ENCODE measurements around the gene MDGA2. TPM values are rescaled to one million over a fixed set of nuclear protein-coding genes. Genes with fewer than 3 reads are reported as not detected.

MDGA2 gene
- total RNA-seq, 1 donor from 2014 or later: not detected

DNA sequence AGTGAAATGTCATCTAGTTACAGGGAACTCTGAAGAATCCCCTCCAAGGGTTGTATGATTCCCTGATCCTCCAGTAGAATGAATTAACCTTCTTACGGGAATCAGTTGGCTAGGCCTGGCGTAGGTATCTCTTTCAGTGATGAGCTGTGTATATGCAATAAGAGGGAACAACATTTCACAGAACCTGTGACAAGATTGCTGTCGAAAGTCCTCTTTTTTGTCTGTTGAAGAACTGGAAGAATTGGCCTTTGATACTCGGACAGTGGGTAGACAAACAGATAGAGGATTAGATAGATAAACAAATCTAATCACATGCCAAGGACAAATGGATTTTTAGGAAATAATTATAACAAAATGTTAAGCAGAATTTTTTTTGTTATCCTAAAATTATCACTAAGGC lies 184.6 kb downstream of the MDGA2 start:
- DNase-seq (ENCODE audit: low read depth, low spot score): no peak

DNA sequence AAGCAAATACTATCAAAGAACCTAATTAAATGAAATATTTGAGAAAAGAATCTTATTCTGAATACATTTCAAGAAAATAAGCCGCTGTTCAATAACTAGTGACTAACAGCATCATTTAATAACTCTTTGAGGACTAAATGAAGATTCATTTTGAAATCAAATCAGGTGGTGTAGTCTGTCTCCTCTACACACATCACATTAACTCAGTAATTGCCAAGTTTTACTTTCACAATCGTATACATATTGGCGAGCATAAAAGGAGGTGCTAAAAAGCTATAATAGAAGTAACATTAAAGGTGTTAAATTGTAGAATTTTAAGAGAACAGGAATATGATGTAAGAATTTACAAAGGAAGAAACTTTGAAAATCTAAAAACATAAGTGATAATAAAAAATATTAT lies 185.1 kb downstream of the MDGA2 start:
- no peak for DNase-seq (ENCODE audit: low read depth, low spot score)

DNA sequence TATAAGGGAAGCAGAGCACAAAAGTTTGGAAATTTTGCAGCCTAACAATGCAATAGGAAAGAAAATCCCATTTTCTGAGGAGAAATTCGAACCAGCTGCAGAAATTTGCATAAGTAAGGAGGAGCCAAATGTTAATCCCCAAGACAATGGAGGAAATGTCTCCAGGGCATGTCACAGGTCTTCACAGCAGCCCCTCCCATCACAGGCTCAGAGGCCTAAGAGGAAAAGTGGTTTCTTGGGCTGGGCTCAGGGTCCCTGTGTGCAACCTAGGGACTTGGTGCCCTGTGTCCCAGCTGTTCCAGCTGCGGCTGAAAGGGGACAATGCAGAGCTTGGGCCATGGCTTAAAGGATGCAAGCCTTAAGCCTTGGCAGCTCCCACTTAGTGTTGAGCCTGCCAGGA lies 190.0 kb downstream of the MDGA2 start:
- DNase-seq (ENCODE audit: low read depth, low spot score): no peak

DNA sequence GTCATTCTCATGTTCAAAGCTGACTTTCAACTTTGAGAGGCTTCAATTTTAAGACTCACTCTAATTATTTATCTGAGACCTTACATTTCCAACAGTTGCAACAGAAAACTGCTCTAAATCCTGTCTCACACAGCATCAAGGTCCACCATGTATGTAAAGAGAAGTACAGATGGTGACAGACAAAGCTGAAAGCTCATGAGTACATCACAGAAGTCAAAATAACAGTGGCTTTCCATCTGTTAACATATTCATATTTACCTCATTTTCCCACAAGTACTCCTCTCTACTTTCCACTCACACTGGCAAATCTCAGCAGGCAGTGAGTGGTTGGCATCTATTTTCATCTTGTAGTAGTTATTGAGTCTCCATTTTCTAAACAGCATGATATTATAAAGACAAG lies 192.0 kb downstream of the MDGA2 start:
- DNase-seq (ENCODE audit: low read depth, low spot score): no peak

DNA sequence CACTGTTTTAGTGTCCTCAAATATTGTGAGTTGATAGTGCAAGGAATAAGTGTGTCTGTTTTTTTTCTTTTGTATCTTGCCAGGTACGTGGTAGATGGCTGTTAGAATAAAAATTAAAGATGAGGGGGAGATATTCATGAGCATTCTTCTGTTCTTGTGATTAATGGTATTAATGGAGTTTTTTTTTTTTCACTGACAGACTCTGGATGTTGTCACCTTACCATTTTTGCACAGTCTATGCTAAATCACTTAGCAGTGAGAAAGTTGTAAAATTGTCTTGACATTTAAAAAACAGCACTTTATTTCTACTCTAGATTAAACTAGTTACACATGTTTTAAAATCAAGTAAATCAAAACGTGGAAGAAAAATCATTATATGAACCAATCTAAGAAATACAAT lies 204.3 kb downstream of the MDGA2 start:
- no peak for DNase-seq (ENCODE audit: low read depth, low spot score)

DNA sequence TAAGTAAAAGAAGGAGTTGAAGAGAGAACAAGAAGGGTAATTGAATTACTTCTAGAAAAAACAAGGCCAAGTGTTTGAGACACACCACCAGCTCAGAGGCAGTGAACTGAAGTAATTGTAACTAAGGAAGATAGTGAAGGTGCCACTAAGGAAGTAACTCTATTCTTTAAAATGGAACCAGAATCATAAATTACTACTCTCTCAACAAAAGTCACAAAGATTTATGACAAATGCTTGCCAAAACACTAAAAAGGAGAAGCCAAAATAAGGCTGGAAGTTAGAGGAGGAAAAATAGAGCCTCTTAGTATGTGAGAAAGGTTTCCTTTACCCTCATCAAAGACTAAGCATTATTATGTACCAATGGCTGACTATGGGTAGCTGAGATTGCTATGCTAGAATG lies 208.5 kb downstream of the MDGA2 start:
- no peak for DNase-seq (ENCODE audit: low read depth, low spot score)

DNA sequence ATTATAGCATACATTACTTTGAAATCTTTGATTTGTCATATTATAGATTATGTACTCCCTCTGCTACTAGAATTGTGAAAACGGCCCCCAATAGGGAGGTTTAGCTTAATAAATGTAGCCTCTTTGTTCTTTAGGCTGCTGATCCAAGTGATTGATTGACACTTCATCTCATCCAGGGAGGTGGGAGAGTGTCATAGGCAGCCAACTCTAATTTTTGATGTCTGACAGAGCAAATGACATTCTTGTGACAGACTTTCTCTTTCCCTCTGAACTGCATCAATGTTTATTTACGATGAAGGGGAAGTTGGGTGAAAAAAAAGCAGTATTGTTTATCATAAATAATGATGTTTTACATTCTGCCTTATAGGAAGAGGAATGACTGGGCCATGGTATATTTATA lies 221.4 kb downstream of the MDGA2 start:
- DNase-seq (ENCODE audit: low read depth, low spot score): no peak

DNA sequence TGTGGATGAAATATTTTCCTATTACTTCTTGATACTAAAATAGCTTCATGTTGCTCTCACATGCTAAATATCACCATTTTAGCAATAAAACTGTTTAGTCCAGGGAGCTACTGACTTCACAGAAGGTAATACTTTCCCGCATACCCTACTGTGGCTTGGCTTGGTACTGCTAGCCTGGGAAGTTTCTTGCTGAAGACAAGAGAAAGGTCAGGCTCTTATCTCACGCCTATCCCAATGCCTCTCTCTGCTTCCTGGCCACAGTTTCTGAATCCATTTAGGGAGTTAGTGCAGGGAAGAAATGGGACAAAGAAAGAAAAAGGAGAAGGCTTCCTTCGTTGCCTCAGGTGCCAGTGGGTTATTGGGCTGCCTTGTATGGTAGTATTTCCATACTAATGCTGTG lies 228.3 kb downstream of the MDGA2 start:
- no peak for DNase-seq (ENCODE audit: low read depth, low spot score)

DNA sequence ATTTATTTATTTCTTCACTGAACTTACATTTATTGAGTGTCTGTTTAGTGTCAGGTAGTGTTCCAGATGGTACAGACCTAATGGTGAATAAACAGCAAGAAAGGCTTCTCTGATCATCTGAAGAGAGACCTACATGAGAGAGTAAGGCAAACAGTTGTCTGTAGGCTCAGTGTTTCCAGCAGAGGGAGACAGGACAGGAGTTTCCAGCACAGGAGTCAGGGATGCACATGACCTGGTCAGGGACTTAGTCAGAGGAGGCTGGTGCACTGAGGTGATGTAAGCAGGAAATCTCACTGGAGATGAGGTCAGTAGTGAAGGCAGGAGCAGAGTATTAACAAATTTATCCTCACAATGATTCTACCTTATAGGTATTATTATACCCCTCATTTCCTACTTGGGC lies 233.2 kb downstream of the MDGA2 start:
- DNase-seq (ENCODE audit: low read depth, low spot score): no peak

DNA sequence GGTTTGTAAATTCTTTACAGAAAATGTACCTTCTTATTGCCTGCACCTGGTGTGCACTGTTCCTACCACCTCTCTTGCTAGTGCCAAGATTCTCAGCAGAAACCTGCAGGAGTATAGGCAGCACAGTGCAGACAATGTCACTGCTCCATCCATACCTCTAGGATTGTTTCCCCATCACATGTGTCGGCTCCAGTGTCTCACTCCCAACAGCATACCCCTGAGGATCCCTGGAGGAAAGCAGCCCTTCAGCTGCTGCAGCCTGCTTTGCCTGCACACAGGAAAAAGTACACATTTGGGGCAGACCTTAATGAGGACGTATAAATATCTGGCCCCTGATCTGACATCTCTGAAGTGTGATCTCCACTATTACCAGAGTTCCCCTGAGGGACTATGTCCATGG lies 235.5 kb downstream of the MDGA2 start:
- no peak for DNase-seq (ENCODE audit: low read depth, low spot score)

DNA sequence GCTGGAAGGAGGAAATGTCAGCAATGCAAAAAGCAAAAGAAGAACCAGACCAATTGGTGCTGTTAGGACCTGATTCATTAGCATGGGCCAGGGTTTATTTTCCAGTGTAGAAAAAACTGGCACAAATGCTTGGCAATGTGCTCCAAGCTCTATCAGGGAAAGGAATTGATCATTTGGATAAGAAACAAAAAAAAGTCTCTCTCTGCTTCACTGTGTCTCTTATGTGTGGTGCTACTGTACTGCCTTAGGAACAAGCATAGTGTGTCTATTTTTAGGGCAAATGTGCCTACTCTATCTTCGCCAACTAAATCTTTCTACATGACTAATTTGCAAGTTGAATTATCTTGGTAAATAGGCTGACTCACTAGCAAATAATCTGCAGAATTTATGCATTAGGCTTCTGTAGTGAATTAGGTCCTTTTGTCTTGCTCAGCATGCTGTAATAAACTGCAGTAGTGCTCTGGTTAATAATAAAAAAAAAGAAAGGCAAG lies 236.7 kb downstream of the MDGA2 start:
- DNase-seq (ENCODE audit: low read depth, low spot score): no peak

DNA sequence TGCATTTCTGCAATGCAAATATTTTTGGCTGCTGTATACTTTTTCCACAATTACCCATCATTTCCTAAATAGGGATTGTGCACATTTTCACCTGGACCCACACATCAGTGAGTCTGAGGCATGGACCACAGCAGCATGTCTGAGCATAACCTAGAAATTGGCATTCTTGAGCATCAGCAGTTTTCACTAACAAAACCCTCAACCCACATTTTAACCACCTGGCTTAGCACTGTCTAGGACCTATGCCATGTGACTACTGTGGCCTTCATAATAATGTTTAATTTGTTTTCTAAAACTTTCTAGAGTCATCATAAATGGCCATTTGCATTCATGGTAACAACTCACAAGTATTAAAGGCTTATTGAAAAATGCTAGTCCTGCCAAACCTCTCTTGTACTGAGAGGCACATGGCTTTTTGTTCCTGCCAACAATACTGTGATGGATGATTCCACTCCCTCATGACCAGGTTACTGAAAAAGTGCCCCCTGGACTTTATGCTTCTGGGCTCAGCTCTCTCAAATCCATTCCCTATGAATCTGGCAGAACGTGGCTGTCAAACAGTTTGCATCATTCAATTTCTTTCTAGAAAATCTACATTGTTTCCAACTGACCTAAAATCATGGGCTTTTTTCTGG lies 240.0 kb downstream of the MDGA2 start:
- DNase-seq (ENCODE audit: low read depth, low spot score): no peak

DNA sequence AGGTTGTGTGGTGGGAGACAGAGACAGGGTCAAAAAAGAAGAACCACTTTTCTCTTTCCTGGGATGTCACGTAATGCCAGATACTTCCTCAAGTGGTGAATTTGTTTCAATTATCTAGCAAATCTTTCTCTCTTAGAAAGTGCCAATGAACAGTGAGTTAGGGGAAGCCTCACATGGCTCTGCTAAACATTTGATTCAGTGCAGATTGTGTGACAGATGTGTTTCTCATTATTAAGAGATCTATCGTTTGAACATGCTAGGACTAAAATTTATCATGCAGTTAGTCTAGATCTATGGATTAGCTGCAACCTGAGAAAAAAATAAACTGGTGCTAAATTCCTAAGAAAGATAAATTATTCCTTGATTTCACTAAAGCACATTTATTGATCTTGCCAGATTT lies 247.8 kb downstream of the MDGA2 start:
- DNase-seq (ENCODE audit: low read depth, low spot score): no peak

DNA sequence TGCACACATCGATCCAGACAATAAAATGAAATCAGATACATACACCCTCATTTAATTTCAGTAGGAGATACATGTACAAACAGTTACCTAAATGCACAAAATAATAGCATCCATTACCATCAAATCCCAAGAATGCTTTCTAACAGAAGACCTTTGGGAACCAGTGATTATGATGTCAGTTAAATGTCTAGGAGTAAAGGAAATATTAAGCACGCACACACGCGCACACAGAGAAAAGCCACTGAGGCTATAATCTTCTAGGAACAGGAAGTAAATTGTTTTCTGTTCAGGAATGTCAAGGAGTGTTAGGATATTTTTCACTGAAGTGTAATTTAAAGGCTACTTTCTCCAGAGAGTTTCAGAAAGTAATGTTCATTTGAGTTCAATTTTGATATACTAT lies 250.1 kb downstream of the MDGA2 start:
- no peak for DNase-seq (ENCODE audit: low read depth, low spot score)

DNA sequence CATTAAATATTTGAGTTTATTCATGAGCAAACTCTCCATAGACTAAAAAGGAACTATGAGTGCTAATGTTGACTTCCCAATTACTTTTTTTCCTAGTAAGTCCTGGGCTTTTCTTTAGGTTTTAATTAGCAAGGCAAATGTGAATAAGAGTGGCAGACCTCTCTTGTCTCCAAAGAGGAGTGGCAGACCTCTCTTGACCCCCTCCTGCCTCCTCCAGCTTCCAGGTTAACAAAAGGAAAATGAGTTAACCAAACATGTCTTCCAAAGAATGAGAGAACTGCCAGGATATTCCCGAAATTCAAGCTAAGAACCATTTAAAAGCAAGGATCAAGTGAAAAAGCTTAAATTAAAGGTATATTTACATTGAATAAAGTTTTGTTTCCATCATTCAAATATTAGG lies 253.2 kb downstream of the MDGA2 start:
- no peak for DNase-seq (ENCODE audit: low read depth, low spot score)

DNA sequence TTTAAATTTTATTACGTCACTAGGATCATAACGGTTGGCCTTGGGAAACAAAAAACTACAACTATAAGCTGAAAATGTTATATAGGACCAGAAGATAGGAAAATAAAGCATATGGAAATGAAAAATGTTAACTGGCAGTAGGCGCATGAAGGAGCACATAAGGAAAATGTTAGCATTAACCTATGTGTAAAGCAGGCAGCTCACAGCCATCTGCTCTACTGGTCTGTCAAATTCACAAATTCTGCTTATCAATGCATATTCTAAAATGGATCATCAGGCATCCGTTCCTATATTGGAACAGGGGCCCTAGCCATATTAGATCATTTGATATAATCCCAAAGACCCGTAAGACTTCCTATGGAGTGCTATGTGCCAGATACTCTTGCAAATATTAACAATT lies 263.9 kb downstream of the MDGA2 start:
- no peak for DNase-seq (ENCODE audit: low read depth, low spot score)

DNA sequence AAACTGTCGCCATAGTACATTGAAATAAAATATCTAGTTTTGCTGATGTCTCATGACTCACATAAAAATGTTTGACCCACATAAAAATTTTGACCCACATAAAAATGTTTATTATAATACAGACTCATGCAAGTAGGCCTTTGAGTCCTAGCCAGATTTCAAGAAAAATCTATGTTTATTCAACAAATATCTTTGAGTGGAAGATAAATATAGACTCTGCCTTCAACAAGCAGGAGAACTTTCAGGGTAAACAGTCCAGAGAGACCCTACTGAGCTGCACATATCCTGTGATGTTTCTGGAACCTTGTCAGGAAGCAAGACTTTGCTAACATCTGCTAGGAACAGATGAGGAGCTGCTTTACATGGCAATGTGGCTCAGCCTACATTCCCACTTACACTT lies 283.1 kb downstream of the MDGA2 start:
- no peak for DNase-seq (ENCODE audit: low read depth, low spot score)

DNA sequence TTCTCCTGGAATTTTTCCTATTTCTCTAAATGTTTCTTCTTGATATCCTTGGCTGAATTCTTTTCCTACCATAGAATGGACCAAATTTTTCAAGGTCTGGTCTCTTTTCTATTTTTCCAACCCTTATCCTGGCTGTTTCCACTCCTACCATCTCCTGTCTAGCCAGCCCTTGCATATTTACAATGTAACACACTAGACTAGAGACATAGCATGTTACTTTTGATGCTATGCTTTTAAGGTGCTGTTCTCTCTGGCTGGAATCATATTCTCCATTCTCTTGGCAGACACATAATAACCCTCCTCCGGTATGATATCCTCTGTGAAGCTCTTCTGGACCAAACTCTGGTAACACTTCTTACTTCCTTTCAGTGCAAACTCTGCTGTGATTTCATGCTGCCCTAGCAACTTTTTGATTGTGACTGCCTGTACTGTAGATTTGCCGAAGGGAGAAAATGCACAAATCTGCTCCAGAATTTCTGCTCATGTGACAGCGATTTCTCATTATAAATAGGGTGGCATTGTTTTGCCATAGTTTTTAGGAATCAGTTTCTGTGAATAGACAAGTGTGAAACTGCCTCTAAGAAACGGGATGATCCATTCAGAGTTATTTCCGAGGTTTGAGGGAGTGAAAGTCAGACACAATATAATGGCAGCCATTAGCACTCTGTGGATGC lies 284.4 kb downstream of the MDGA2 start:
- no peak for DNase-seq (ENCODE audit: low read depth, low spot score)

DNA sequence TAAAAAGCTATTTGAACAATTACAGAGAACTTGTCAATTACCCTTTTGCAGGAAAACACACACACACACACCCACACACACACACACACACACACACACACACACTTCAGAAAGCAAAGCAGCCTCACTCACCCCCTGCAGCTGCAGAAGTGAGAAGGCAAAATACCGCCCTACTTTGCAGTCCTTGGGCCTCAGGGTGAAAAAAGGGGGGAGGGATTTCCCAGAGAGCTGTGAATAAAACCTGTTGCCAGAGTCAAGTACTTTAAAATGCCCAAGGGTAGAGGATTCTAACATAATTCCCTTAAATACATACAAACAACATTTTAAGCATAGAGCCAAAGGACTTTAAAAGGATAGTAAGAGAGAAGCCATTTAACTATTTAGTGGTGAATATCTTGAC lies 285.9 kb downstream of the MDGA2 start:
- no peak for DNase-seq (ENCODE audit: low read depth, low spot score)

DNA sequence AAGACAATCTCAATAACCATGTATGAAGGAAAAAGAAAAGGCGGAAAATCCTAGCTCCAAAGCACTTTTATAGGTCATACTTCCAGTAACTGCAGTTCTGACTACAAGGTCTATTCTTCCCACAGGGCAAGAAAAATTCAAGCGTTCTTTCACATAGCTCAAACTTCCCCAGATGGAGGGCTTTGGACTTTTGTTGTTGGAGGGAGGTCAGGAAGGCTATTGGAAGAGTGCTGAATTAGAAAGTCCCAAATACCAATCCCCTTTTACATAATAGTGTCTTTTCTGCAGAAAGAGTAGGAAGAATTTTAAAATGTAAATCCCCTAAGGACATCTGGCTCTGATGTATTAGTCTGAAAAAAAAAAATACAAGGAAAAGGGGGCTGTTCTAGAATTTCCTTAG lies 309.4 kb downstream of the MDGA2 start:
- DNase-seq (ENCODE audit: low read depth, low spot score): no peak

DNA sequence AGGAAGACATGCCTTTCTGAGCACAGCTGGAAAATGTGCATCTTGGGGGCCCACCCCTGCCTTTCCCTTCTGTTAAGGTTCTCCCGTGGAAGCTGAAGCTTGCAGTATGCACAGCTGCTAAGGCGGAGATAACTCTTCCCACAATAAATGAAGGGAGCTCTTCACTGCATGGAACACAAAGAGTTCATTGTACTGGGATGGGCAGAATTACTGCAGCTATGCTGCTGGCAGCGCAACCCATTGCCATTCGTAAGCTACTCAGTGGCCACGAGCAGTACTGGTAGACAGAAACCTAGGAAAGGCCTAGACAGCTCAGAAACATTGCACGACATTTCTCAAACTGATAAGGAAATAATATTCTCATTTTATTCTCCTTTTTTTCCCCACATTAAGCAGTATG lies 310.2 kb downstream of the MDGA2 start:
- no peak for DNase-seq (ENCODE audit: low read depth, low spot score)

DNA sequence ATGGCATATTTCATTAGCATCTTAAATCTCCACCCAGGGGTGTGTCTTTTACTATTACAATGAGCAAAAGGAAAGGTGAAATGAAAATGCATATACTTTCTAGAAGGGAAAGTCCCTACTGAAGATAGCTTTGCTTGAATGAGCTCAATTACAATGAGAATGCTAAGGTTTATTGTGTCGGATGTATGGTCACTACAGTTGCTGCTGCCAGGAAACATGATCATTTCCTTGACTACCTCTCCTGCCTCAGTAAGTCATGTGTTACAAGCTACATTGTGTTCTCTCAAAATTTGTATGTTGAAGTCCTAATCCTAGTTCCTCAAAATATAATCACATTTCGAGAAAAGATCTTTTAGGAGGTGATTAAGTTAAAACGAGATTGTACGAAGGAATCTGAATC lies 322.2 kb downstream of the MDGA2 start:
- DNase-seq (ENCODE audit: low read depth, low spot score): no peak

DNA sequence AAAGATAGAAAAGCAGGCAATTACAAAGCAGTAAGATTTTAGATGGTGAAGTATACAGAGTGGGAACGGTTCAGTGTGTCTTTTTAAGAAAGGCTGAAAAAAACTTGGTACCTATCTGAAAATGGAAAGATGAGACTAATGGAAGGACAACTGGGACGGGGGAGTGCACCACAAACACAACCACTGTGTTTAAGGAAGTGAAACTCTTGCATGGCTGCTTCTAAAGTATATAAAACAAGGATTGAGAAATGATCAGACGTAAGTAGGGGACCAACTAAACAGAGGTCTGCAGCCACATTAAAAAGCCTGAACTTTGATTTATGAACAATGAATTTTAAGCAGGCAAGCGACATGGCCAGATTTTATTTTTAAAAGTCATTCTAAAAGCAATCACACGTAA lies 328.6 kb downstream of the MDGA2 start:
- no peak for DNase-seq (ENCODE audit: low read depth, low spot score)

DNA sequence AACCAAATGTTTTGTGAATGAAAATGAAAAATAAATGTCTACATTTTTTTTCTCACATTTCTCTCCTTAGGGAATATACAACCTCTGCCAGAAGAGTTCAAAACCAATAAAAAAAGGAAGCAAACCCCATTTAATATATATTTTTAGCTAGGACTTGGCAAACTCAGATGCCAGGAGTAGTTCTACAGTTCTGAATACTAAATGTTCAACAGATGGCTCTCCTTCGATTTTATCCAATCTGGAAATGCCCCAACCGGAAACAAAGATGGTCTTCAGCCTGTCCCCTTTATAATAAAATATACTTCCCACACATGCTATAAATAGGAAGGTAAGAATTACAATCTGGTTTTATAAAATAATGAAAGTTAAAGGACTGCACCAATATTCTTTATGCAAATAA lies 330.4 kb downstream of the MDGA2 start:
- DNase-seq (ENCODE audit: low read depth, low spot score): no peak

Data from pulmonary artery endothelial cell (primary cell).